HepG2 (cell line): ENCODE data around the gene IL9R.

ENCODE experiments used
- CSRNP1 ChIP-seq: sonication (generic); formaldehyde crosslinking; IDR thresholded peaks from 2 replicates; pipeline ENCODE4 v1.8.1; 2023; ENCODE audit warnings: mild to moderate bottlenecking, missing genetic modification reagents
- CTCF ChIP-seq: sonication (generic); formaldehyde crosslinking; IDR thresholded peaks from 2 replicates; pipeline ENCODE4 v1.5.0; 2020; ENCODE audit warnings: mild to moderate bottlenecking, missing genetic modification reagents, moderate library complexity
- EP300 ChIP-seq, 3 experiments: sonication (generic) in 1 of 3; formaldehyde crosslinking in 1 of 3; IDR thresholded peaks; 2 replicates each; pipeline versions ENCODE4 v1.5.1 to v1.6.1; 2011 to 2020; ENCODE audit warnings: low read depth in 2 of 3, low read length in 2 of 3, borderline replicate concordance in 1 of 3, improper control_type of control experiment in 1 of 3, mild to moderate bottlenecking in 1 of 3, missing genetic modification reagents in 1 of 3, moderate library complexity in 1 of 3
- NRL ChIP-seq: sonication (generic); formaldehyde crosslinking; IDR thresholded peaks from 2 replicates; pipeline ENCODE4 v1.5.0; 2020; ENCODE audit warnings: missing genetic modification reagents, mild to moderate bottlenecking, moderate library complexity, borderline replicate concordance
- REPIN1 ChIP-seq: sonication (generic); formaldehyde crosslinking; IDR thresholded peaks from 2 replicates; pipeline ENCODE4 v1.8.0; 2022; ENCODE audit warnings: missing genetic modification reagents, low read depth, mild to moderate bottlenecking, borderline replicate concordance
- TCF12 ChIP-seq, 2 experiments: fragments of 450-650 bp in 1 of 2; sonication (generic) in 1 of 2; formaldehyde crosslinking in 1 of 2; IDR thresholded peaks; 2 replicates each; pipeline versions ENCODE4 v1.6.1 to v1.8.0; 2017 to 2022; ENCODE audit warnings: antibody characterized with exemption in 1 of 2, mild to moderate bottlenecking in 1 of 2, missing genetic modification reagents in 1 of 2, moderate library complexity in 1 of 2
- ZBTB7A ChIP-seq: sonication (generic); formaldehyde crosslinking; IDR thresholded peaks from 2 replicates; pipeline ENCODE4 v1.8.0; 2022; ENCODE audit warnings: mild to moderate bottlenecking, missing genetic modification reagents

GRCh38 chrX:155985208-155985607 is 12.3 kb upstream of the IL9R start:
- TF ChIP-seq REPIN1 (CRISPR knock-in tag) (no peak), TCF12 (IDR thresholded peaks at IDR 0.05) (no peak), TCF12 (CRISPR knock-in tag; IDR thresholded peaks at IDR 0.05) (no peak), NRL (no peak), CTCF (no peak), CSRNP1 (CRISPR knock-in tag) (no peak), ZBTB7A (CRISPR knock-in tag) (no peak), EP300 (IDR thresholded peaks at IDR 0.05; ENCODE audit: low read depth in 2 of 2, low read length in 2 of 2) (no peak), EP300 (CRISPR knock-in tag; IDR thresholded peaks at IDR 0.05; ENCODE audit: borderline replicate concordance) (no peak)
